HG03045 (cell line): ENCODE data around the gene MAP1B.

Source experiments
- ATAC-seq: cut with Tn5 transposase; IDR thresholded peaks from one replicate; pipeline ENCODE4 v1.9.1; 2021; ENCODE audit warnings: mild to moderate bottlenecking, moderate library complexity; ENCODE audit not compliant: unreplicated experiment

The MAP1B gene

DNA sequence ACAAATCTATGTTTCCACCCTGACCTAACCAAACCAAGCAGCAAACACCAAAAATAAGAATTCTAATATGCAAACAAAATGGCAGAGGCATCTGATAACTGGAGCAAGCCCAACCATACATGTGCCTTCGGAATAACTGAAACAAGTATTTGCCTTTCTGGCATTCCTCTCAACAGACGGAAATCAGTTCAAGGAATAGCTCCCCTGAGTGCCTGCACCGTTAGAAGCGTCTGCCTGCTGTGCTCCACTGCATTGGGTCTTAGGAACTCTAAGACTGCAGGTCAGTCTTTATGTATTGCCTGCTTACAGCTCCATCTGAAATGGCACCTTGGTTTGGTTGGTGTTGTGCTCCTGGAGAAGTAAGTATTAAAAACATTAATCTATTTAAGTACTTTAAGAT is 114.3 kb downstream of the MAP1B start:
- ATAC-seq, result no peak

DNA sequence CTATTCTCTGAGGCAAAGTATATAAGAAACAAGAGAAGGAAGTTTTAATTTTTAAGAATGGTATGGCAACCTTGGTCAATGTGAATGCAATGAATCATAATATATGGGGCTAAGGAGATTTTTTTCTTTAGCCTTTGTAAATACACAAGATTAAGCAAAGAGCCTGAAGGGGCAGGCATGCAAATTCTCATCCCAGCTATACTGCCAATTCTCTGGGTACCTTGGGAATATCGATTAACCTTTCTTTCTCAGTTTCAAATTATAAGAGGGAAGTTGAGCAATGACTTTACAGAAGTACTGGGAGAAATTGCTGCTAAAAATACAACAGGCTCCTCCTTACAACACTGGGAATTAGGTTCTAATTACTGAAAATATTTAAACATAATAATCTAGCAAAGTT is 115.2 kb downstream of the MAP1B start:
- ATAC-seq, result no peak

DNA sequence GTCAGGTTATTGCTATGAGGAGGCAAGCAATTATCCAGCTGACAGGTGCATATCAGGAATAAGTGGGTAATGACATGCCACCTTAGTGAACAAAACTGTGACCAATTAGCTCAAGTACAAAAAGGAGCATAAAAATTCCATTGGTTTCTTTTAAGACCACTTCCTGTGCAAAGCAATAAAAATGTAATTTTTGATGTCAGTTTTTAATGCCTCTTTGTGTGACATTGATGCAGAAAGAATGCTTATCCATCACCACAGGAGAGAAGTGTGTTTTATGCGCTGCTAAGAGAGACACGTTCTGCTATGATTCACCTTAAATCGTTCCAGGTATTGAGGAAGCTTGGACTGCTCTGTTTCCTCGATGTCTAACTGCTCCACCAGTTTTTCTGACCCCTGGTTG is 116.1 kb downstream of the MAP1B start:
- no peak for ATAC-seq

DNA sequence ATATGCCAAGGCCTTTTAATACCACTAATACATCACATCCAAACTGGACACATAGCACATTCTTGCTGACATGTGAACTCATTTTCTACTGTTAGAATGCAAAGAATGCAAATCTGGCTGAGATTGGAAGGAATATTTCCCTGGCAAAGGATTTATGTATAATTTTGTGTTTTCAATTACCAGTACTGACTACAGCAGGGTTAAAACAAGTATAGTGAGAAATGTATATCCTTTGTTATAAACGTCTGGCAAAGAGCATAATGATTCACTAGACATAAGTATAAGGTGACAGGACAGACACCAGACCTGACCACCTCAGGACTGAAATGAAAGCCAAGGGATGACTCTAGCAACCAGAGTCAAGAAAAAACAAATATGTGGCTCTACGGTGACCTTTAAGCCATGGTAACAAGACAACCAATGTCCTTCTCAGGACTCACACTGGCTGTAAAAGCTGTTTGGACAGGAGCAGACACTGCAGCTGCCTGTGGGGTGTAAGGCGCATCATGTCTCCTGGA is 117.7 kb downstream of the MAP1B start:
- no peak for ATAC-seq

DNA sequence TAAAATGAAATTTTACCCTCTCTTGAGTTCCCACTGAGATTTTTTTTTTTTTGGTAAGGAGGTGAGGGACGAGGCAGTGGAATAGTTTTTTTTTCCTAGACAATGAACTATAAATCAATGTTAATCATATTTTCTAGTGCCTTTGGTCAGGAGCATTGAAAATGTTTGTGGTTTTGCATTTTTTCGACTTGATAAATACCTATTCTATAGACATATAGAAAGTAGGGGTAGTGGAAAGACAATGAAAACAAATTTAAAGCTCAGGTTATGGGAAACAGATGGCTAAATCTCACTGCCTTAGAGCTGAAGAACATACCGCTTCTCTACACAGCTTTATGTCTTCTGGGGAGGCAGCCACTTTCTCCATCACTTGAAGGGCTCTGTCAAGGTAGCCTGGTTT is 118.5 kb downstream of the MAP1B start:
- ATAC-seq, result no peak

DNA sequence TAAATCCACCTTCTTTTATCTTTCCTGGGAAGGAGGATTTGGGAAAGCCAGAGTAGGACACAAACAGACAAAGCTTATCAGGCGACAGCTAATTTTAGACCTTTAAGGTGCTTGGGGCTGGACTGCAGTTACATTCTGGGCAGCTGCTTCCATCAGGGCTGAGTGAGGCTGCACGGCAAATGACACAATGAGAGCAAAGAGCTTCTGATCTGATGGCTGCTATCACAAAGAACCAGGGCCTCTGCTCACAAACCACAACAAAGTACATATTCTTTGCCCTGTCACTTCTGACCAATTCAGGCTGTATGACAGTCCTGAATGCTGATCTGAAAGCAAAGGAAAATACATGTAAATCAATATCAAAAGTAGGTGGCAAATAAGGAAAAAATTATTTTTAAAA is 119.7 kb downstream of the MAP1B start:
- ATAC-seq, result no peak

DNA sequence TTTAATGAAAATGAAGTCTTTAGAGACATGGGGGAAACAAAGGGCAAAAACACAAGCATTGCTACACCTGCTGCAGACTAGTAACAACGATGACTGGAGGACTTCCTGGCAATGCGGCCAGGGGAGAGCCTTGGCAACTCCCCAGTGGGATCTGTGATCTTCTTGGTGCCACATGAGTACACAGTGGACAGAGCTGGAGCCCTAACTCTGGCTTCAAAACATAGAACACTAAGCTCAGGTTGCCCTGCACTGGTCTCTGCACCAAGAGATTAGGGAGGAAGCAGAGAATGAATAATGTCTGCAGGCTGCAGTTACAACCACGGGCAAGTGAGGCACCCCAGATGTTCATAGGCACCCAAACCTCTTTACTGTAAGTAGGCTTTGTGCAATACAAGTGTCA is 121.7 kb downstream of the MAP1B start:
- no peak for ATAC-seq

DNA sequence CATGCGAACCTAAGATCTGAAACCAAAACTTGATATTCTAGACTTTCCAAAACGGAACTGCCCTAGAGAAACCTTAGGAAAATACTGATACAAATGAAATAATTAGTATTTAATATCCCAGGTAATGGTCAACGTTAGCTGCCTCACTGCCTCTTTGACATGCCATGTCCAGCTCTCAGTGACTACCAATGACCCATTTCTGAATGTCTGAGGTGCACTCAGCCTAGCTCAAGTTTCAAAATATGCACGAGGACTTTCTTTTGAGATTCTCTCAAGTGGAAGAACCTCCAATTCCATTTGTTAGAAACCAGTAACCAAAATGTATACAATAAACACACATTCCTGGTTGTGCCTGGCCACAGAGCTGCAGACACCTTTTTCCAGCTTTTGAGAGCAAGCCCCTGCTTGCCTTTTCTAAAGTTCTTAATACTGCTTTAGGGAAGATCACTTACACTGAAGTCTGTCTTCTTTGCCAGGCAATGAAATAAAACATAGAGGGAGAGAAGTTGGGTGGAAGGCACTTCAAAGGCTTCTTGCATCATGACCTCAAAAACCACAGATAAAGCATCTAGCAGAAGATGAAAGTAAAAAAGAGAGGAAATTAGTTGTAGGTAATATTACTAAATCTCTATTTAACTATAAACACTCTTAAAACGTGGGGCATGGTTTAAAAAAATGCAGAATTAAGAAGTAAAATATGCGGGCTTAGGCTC is 124.9 kb downstream of the MAP1B start:
- no peak for ATAC-seq

DNA sequence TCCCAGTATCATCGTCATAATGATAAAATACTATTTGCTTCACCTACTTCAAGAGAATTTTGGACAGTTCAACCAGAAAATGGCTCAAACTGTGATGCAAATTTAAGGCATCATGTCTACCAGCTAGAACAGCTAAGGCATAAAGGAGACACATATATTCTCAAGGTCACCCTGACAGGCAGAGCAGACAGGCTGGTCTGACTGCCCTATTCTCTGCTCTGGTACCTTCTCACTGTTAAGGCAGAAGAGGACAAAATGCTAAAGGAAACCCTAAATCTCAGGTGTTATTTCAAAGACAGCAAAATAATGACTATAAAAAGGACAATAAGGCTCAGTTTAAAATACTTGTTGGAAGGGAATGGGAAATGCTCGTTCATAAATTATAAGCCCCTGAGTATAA is 125.6 kb downstream of the MAP1B start:
- no peak for ATAC-seq

DNA sequence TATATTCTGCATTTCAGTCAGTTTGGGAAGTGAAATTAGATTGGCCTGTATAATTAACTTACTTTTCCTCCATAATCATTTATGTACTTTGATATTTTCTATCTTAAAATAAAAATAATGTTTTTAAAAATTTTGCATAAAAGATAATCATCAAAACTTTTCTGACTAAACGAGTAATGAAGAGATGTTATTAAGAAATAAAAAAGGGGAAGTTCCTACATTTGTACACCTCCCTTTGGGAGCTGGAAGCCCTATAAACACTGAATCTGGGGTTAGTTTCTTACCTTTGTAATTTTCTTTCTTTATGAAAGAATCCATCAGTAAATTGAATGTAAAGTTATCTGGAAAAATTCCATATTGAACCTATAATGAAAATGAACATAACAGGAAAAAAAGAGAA is 126.6 kb downstream of the MAP1B start:
- ATAC-seq, result no peak

DNA sequence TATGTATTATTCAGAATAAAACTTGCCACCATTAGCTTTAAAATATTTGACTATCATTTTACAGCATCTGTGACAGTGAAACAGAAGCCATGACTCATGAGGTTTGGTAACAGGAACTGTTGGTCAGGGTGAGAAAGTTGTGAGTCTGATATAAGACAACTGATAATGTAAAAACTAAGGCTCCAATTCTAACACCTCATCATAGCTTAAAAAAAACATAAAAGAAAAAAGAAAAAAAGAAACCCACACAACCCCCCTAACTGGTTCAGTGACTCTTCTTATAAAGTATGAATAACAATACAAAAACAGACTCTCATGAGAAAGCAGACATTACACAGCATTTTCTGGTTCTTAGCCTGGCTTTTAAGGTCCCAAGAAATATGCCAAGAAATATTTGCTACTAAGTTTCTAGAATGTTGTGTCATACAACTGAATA is 127.0 kb downstream of the MAP1B start:
- ATAC-seq, result peak; percentile 77

DNA sequence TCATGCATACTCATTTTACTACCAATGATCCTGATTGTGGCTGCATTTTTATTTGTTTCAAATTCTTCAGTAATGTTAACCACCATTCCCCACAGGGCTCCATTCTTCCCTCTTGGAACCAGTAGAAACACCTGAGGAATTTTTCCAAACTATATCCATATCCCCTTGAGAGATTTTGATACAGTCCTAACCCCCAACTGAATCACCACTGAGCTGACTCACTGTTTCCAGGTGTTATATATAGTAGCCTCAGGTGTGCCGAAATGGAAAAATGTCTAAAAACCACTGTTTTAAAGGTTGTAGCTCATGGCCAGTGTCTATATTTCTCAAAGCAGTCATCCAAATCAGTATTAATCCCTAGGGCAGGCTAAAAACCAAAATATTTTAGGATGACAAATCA is 127.6 kb downstream of the MAP1B start:
- ATAC-seq, result no peak

DNA sequence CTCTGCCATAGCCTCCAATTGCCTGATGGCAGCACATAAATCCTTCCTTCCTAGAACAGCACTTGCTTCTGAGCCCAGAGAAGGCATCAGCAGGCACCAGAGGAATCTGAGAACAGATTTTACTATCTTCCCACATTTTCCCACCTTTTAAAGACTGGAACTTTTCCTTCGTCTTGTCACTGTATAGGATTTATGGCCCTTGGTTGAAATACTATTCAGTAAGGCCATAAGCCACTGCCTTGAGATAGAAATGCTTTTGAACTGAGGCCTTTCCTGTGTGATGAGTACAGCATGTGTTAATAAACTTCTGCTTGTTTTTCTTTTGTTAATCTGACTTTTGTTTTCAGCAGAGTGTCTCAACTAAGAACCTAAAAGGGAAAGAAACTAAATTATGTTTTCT is 128.4 kb downstream of the MAP1B start:
- no peak for ATAC-seq

DNA sequence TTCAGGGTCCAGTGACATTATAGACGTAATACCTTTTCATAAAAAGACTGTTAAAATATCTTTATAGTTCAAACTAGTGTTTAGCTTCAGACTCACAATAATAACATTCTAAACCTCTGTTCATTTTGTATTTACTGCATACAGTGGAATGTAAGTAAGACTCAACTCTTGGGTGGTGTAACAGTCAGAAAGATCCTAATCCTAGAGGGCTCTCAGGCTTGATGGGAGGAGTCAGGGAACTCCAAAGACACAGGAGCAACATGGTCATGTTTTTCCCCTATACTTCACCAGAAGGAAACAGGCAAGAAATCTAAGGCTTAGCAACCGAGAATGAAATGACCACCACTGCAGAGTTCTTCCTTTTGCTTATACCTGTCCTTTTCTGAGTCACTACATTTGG is 130.1 kb downstream of the MAP1B start:
- no peak for ATAC-seq

DNA sequence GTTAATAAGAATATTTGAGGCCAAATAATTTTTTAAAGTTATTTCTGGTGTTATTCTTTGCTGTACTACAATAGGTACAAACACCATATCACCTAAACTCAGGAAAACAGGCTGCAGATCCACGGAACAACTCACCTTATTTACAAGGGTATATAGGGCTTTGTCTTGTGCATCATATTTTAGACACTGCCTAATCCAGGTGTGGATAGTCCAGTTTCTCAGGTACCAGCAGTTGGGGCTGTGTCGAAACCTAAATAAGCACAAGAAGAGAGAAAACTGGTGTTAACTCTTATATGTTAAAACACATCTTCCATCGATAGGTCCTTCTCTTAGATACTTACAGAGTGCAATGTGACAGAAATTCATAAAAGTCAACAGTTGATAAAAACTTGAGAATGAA is 130.6 kb downstream of the MAP1B start:
- ATAC-seq, result no peak

DNA sequence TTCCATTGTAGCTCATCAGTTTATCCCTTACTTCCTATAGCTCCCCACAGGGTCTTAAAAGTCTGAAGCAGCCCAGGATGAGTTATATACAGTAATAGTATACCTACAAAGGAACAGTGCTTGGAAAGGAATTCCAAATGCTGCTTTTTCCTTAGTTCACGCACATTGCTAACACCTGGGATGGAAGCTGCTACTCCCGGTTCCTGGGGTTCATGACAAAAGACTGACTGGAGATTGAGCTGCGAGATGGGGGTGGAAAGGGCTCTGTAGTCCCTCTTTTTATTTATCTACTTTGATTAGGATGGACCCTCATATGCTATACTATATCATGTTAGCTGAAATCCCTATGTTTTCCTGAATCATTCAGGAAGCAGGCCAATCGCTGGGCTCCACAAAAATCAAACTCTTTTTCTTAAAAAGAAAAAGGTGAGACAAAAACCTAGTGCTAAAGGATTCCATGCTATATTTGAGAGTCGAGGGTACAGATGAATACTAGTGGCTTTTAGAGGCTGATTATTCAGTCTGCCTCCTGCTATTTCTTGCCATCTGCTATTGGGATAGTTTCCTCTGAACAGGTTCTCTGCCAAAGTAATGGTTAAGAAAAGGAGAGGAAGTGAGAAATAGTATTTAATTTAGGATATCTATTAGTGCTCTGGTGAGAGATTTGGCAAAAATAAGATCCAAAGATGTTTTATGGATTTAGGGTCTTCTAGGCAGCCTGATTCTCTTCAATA is 131.6 kb downstream of the MAP1B start:
- ATAC-seq, result no peak

DNA sequence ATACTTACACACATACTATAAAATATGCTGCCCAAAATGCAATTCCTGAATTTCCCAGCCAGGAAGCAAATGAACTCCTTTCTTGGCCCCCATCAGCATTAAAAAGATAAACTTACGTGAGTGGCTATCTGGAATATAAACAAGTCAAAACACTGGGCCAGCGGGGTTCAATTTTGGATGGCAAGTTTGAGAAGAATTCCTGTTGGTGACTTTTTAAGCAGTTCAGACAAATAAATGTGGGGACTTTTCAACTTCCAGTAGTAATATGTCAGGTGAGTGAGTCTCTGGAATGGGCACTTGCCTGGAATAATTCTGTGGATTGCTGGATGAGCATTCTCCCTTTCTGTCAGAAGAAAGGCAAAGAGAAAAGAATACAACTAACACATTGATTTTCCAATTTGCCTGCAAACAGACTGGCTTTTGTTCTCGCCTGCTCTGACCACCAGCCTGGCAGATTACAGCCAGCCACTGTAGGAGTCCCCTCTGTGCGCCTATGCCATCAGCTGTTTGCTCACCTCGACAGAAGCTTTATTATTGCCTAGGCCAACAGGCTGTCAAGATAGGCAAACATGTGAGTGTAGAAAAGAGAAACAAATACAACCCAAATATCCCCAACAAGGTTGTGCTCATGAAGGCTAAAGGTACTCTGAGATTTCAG is 134.2 kb downstream of the MAP1B start:
- no peak for ATAC-seq

DNA sequence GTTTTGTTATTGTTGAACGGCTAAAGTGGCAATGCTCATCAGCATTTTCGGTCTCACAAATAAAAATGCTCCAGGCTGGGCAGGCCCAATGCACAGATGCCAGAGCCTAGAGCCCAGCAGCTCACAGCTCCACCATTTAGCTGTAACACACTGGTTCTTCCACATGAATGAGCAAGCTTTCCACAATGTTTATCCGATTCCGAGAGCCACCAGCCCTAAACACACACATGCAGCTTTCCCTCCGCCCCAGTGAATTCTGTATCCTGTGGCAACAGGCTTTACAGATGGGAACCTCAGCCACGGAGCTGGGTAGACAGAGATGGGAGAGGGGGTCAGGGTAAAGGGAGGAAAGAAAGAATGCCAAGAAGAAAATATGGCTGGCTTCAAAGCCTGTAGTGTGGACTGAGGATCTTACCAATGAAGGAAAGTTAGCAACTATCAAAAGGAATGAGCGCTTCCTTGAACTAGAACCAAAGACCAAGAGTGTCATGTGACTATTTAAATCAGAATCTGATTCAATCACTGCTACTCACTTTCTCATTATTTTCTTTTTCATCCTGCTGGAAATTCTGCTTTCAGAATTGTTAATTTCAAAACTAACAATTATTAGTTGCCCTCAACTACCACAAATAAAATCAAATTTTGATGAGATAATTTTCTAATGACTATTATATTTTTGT is 135.7 kb downstream of the MAP1B start:
- no peak for ATAC-seq

DNA sequence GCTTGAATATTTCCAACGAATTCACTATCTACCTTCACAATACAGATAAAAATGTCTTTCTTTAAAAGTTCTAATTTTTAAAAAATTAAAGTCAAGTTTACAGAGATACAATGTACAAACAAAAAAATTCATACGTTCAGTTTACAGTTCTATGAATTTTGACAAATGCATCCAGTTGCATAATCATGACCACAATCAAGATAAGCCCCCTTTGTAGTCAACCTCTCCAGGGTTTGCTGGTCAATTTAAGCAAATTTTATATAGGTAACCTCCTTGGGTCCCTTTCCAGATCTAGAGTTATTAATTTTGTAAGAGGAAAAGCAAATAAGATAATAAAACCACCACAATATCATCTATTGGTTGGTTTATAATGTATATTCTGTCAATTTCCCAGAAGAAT is 136.4 kb downstream of the MAP1B start:
- no peak for ATAC-seq

DNA sequence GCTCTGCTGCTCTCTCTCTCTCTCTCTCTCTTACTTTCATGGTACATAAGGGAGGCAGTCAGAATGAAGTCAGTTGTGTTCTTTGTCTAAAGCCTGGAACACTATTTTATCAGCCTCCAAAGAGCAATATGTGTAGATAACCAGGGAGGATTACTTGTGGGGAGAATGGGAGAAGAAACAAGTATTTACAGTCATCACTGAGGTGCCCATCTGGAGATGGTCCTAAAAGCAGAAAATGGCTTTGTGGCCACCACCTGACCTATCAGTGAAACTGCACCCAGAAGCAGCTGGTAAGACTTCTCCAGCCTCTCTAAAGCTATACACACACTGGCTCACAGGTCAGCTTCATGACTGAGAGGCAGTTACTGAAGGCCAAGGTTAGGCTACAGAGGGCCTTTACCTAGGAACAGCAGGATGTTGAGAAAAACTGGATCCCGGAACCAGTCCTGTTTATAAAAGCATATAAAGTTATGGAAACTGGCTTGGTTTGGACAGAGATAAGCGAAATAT is 137.6 kb downstream of the MAP1B start:
- ATAC-seq, result peak; percentile 81

DNA sequence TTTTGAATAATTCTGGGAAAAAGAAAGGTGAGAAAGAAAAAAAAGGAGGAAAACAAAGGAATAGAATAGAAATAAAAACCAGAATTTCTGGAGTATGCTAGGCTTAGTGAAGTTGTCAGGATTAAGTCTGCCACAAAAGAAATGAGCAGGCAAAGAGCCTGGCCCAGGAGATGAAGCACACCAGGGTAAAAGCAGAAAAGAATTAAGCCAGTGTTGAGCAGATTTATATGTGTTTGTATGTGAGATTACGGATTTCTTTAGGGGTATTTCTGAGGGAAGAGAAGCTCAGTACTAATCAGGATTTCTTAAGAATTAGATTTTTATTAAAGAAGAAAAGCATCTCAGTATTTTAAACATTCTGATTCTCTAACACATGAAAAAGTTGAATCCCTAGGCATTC is 138.3 kb downstream of the MAP1B start:
- no peak for ATAC-seq
